Stimulated activated CD4-positive, alpha-beta T cell treated with anti-CD3 and anti-CD28 coated beads, TNF-alpha, amount 100 ng/mL, for 48 hours (primary cell): Measurements from ENCODE around the gene TMEM94.
"Not testable (repeated sequence)": the region's sequence is repeated elsewhere in the genome, so short reads cannot be mapped to it uniquely, and the experiment has no call there.

ENCODE experiments used
- DNase-seq, 3 donors: peaks; one replicate each; pipeline ENCODE4 v3.0.0-alpha.2; 2020; ENCODE audit warnings: low read depth in 3 of 3

The TMEM94 gene

GRCh38 chr17:75511270-75511609, 54.8 kb downstream of the TMEM94 start:
- no peak for DNase-seq

- DNase-seq = no peak
Measured at GRCh38 chr17:75511610-75512575, 55.5 kb downstream of the TMEM94 start.

DNA sequence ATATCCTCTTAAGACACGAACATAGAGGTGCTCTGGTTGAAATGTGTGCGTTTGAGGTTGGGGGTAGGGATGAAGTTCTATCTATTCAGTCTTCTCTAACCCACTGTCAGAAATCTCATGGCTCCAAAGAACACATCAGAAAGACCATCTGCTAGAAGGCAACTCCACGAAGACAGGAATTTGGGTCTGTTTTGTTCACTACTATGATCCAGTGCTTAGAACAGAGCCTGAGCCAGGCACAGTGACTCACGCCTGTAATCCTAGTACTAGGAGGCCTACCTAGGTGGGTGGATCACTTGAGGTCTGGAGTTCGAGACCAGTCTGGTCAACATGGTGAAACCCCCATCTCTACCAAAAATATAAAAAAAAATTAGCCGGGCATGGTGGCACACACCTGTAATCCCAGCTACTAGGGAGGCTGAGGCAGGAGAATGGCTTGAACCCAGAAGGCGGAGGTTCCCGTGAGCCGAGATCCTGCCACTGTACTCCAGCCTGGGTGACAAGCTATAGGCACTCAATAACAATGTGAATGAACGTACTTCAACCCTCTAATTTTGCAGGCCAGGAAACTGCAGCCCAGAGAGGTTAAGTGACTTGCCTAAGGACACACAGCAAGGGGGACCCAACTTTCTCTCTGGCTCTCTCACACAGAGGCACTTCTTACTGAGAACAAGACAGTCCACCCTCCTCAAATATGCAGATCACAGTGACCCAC, 56.6 kb downstream of the TMEM94 start:
- DNase-seq = no peak

- DNase-seq = no peak
Measured at GRCh38 chr17:75513641-75514000, 57.2 kb downstream of the TMEM94 start.

DNA sequence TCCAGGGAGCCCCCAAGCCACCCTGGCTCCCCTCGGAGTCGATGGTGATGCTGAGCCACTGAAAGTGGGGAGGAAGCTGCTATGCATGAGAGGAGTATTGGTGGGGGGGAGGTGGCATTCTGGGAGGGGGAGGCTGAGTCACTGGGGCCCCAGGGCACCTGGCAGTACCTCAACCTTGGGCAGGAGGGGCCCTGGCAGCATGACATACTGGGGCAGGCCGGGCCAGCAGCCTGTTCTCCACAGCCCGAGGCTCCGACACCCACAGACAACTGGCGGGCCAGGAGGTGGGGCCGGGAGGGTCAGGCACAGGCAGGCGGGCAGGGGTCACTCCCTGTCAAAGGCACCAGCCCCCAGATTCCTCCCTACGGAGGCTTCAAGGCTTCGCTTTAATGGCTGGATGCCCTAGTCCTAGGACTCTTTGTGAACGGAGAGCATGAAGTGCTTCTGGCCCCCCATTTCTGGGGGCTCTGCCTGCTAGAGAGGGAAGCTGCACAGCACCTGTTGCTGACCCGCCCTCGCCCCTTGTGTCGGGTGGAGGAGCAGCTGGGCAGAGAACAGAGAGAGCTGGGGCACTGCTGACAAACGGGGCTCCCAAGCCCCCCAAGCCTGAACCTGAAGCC, 58.0 kb downstream of the TMEM94 start:
- DNase-seq = no peak

- no peak for DNase-seq
Measured at GRCh38 chr17:75514919-75515495, 58.6 kb downstream of the TMEM94 start.

DNA sequence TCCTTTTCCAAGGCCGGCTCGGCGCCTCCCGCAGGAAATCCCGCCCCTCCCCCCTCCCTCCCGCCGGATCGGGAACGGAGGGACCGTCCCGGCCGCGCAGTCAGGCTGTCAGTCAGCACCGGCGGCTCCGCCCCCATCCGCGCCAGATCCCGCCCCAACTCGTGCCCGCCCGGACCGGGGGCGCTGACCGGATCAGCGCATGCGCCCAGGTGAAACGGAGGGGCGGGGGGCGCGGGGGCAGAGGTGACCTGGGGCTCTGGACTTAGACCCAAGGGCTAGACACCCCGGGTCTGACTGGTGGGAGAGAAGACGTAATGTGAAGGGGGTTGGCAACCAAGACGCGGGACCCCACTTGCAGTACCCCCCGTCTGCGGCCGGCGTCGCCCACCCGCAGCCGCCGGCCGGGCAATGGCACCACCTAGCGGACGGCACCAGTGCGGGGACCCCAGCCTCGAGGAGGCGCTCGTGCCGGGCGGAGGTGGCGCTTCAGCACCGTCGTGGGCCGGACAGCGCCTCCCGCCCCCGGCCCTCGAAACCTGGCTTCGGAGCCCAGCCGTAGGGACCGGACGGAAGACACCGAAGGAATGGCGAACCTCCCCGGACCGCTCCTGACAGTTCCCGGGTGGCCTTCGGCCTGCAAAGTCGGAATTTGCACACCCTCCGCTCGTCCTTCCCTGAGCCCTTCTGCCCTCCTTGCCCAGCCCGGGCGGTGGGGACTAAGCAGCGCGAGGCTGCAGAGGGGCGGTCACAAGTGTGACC, 59.2 kb downstream of the TMEM94 start, which contains the start of gene CASKIN2:
TSS of gene CASKIN2 (minus strand) at position 42 of the 759 bp plus-strand sequence. CDS start 1,733 bp downstream, outside the sequence.
- peak; percentile 75 to 87 (median 79) for DNase-seq

DNA sequence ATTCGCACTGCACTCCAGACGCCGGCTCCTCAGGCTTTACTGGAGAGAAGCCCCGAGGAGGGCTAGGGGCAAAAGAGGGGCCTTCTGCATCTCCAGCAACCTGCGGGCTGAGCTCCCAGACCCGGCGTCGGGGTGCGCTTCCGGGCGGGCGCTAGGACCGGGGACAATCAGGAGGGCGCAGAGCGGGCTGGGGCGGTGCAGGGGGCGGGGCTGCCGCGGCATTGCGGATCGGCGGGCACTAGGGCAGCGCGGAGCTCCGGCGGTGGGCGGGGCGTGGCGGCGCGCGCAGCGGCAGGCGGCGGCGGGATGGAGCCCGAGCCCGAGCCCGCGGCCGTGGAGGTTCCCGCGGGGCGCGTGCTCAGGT, 59.8 kb downstream of the TMEM94 start, which contains the start of gene TSEN54:
TSS of gene TSEN54 (plus strand) at position 274 of the 364 bp plus-strand sequence. CDS start at position 307, 33 bp downstream.
- peak; percentile 88 to 97 (median 94) for DNase-seq

- DNase-seq = no peak
Measured at GRCh38 chr17:75516619-75517296, 60.3 kb downstream of the TMEM94 start.

GRCh38 chr17:75517297-75517865, 60.9 kb downstream of the TMEM94 start:
- peak in 1 of 3 donors; percentile 29 for DNase-seq

- DNase-seq = no peak
Measured at GRCh38 chr17:75518201-75518600, 61.8 kb downstream of the TMEM94 start.

DNA sequence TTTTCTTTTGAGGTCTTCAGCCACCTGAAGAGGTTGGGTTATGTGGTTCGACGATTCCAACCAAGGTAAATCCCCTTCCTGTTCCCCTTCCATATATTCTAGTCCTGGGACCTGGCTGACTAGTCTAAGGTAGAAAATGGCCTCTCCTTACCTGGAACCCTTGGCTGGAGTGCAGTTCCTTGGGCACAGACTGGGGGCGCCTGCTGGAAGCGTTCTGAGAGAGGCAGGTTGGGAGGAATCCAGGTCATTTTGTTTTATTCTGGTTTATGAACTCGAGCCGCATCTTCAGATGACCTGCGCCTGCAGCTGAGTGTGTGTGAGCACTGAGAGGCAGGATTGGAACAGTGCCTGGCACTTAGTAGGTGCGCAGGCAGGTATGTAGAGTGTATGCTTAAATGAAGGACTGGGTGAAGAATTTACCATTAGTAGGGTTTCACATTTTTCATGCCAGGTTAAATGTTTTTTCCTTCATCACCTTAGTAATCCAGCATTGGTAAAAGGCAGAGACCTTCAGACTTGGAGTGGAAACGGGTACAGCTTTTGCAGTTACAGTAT, 62.6 kb downstream of the TMEM94 start:
- DNase-seq = no peak

GRCh38 chr17:75520413-75520812, 64.0 kb downstream of the TMEM94 start:
- DNase-seq = not testable (repeated sequence)

DNA sequence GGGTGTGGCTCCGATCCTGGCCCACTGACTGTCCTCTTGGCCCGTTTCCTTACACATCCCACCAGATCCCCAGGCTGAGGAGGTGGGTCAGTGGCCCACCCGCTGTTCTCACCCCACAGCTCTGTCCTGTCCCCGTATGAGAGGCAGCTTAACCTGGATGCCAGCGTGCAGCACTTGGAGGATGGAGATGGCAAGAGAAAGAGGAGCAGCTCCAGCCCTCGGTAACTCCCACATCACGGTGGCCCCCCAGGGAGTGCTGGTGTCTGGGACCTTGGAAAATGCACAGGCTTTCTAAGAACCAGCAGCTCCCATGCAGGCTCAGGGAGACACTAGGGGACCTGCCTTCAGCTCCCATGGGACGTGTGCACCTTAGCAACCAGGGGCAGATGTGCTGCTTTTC, 64.9 kb downstream of the TMEM94 start:
- no peak for DNase-seq

DNA sequence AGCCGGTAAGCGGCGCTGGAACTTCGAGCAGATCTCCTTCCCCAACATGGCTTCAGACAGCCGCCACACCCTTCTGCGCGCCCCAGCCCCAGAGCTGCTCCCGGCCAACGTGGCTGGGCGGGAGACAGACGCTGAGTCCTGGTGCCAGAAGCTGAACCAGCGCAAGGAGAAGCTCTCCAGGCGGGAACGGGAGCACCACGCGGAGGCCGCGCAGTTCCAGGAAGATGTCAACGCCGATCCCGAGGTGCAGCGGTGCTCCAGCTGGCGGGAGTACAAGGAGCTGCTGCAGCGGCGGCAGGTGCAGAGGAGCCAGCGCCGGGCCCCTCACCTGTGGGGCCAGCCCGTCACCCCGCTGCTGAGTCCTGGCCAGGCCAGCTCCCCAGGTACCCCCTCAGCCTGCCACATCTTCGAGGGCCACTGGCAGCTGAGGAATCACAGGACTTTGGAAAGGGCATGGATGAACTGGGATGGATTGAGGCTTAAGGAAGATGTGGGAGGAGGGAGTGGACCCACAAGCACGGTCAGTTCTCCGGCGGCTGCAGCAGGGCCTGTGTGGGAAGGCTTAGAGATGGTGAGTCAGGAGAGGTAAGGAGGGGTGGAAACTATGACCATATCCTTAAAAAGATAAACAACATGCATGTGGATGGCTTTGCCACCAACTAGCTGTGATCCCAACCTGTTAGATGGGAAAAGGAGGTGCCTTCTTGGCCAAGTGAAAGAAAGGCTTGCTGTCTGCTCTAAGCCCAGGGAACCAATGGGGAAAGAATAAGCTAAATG, 65.7 kb downstream of the TMEM94 start:
- DNase-seq = no peak

GRCh38 chr17:75523647-75524046, 67.2 kb downstream of the TMEM94 start:
- no peak for DNase-seq

DNA sequence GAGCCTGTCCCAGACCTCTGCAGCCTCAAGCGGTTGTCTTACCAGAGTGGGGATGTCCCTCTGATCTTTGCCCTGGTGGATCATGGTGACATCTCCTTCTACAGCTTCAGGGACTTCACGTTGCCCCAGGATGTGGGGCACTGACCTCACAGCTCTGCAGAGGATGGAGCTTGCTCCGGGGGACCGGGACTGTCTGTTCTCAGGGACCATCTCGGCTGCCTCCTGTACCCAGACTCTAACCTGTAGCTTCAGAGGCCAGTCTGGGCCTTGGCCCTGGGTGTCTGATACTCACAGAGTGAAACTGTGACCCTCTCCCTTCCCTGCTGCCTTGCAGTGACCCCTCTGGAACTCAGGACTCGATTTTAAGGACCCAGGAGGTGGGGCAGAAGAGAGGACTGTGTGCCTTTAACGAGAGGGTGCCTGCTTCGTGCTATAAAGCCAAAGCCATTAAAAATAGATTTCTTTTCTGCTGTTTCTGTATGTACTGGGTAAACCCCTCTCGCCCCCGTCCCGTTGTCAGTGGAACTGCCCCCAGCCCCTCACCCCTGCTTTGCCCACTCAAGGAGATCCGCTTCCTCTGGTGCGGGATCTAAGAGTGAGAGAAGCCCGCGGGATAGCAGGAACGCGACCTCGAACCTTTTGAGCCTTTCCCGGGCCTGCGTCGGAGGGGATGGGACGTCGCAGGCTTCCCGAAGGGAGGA, 68.0 kb downstream of the TMEM94 start:
- no peak for DNase-seq

DNA sequence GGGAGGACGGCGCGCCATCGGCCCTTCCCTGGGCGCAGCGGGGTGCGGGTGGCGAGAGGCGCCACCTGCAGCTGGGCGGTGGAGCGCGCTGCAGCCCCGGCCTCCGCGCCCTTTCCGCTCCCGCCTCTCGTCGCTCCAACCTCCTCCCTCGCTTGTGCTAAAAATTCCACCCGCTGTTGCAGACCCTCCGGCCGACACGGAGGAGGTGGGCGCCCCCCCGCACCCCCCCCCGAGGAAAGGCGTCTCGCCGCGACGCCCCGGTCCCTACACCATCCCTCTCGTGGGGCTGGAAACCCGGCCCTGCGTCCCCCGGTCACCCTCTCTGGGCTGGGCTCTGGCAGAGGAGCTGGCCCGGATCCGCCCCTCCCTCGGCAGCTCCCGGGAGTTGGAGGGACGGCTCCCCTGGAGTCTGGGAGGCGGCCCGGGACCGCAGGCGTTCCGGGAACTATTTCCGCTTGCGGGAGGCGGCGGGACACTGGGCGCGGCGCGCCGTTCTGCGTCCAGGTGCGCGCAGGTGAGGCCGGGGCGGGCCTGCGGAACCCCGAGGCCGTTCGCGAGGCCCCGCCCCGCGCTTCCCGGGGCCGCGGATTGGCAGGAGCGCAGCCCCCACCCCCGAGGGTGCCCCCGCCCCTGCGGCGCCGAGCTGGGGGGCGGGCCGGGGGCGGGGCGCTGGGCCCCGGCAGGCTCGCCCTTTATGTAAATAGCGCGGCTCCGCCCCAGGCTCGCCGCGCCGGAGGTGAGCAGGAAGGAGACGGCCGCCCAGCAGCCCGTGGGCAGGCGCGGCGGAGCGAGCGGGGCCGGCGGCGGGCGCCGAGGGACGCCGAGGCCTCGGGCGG, 68.8 kb downstream of the TMEM94 start, which contains the start of gene LLGL2:
TSS of gene LLGL2 (plus strand) at position 728 of the 836 bp plus-strand sequence. CDS start 17,730 bp downstream, outside the sequence.
- DNase-seq = peak in 2 of 3 donors; percentile 56 to 70
